Measurements from ENCODE around the gene CASZ1. TPM values are rescaled to one million over a fixed set of nuclear protein-coding genes. Genes with fewer than 3 reads are reported as not detected.

Gene CASZ1
- total RNA-seq, 1 experiment from 2014 or later, result 3.9 TPM

DNA sequence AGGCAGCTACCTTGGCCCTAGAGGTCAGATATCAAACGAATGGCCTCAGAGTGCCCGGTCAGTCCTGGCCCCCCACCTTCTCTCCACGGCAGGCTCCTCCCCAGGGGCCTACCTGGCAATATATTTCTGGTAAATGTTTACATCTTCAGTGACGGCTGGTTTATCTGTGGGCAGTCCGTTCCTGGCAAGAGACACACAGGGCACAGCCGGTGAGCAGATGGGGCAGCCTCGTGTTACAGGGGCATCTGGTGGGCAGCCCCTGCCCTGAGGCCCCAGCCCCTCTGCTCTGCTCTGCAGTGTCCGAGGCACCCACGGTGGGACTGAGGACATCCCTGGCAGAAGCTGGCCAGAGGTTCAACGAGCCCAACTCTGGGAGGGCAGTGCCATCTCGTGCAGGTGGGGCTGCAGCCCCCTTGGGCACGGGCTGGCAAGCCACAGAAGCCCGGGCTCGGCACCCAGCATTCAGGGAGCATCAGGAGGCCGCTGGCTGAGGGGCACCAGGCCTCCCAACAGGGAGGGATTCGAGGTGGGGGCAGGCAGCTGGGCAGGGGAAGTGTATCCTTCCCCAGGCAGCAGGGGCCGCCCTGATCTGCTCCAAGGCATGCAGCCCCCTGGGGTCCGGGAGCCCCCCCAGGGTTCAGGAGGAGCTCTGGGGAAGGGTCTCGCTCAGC is 137.9 kb downstream of the CASZ1 start:
- Mint-ChIP-seq H3K36me3 (ENCODE audit: insufficient read depth in 1 of 3, low read depth in 3 of 3) (peaks cover 0 to 4% (median 0%) of the 10 kb centered on the region in 3 experiments; a peak in 1 of 7 replicates), H3K4me3 (no peak overlapping the region), H3K27ac (no peak overlapping the region), H3K9me3 (no peaks in the 10 kb centered on the region), H3K27me3 (ENCODE audit: low read depth) (no peaks in the 10 kb centered on the region), H3K4me1 (peaks cover 3 to 11% of the 10 kb centered on the region in 2 experiments; a peak in 3 of 4 replicates)
- Histone ChIP-seq H2BK15ac (ENCODE audit: low read depth, low read length) (no peak overlapping the region), H3K18ac (ENCODE audit: insufficient read length, low read depth, low read length) (no peak overlapping the region), H4K20me1 (ENCODE audit: control insufficient read depth, insufficient read depth, insufficient read length) (no peaks in the 10 kb centered on the region), H3K14ac (ENCODE audit: insufficient read depth, low read length) (no peak overlapping the region), H2BK20ac (ENCODE audit: low read depth, low read length, poor library complexity, severe bottlenecking) (no peak overlapping the region), H3K23me2 (ENCODE audit: insufficient read length, low read depth, low read length, poor library complexity, severe bottlenecking) (no peaks in the 10 kb centered on the region), H3K27ac (ENCODE audit: insufficient read length, low read depth, low read length) (no peak overlapping the region), H2AK5ac (ENCODE audit: insufficient read length, low read length) (no peak overlapping the region), H3K79me2 (ENCODE audit: insufficient read depth, low read length) (no peaks in the 10 kb centered on the region), H2BK120ac (ENCODE audit: low read depth, low read length, poor library complexity, severe bottlenecking) (no peak overlapping the region), H3K9me3 (ENCODE audit: control insufficient read depth, low read depth, low read length) (no peaks in the 10 kb centered on the region), H3K4me1 (ENCODE audit: insufficient read depth, low read length) (no peaks in the 10 kb centered on the region), H3K9ac (ENCODE audit: extremely low read depth, insufficient read length, low read length) (no peak overlapping the region), H3T11ph (ENCODE audit: low read length) (no peak overlapping the region), H3K27me3 (ENCODE audit: insufficient read depth, low read length) (no peaks in the 10 kb centered on the region), H3K23ac (ENCODE audit: insufficient read length, low read depth, low read length) (no peak overlapping the region), H4K5ac (ENCODE audit: insufficient read length, low read depth, low read length) (no peak overlapping the region), H3K56ac (ENCODE audit: insufficient read length, low read depth, low read length) (no peak overlapping the region), H2AFZ (ENCODE audit: low read length) (no peak overlapping the region), H3K4me2 (ENCODE audit: insufficient read depth, insufficient read length, low read length) (no peak overlapping the region), H3K4ac (ENCODE audit: low read depth, low read length) (no peak overlapping the region), H2BK5ac (ENCODE audit: insufficient read length, low read length) (no peak overlapping the region), H4K8ac (replicated peaks; ENCODE audit: insufficient read length, low read depth, low read length) (no peak overlapping the region), H4K91ac (ENCODE audit: insufficient read length, low read depth, low read length) (no peak overlapping the region), H2BK12ac (ENCODE audit: insufficient read length, low read depth, low read length) (no peak overlapping the region), H3K79me1 (ENCODE audit: insufficient read depth, low read depth, low read length, poor library complexity, severe bottlenecking) (no peaks in the 10 kb centered on the region)
- TF ChIP-seq CTCF (conservative IDR thresholded peaks at IDR 0.05), result no peak
- no CpG with 5 or more reads among the region's 19 CpGs for WGBS (ENCODE audit: extremely low coverage, insufficient read length, low lambda C conversion rate)
- DNase-seq, result no peak

Measured in H9 (cell line).